NCI-H510A treated with DMSO at 0.1 percent for 48 hours (cell line): ENCODE measurements around the gene POLE.

Experiments used
- DNase-seq: peaks from one replicate; lab custom pipeline; 2025; lab: John Stamatoyannopoulos, UW

The POLE gene

GRCh38 chr12:132629330-132629729 lies 57.8 kb downstream of the POLE start:
- DNase-seq, result no peak

GRCh38 chr12:132625731-132626430 lies 61.3 kb downstream of the POLE start:
- no peak for DNase-seq

GRCh38 chr12:132624910-132625630 lies 62.1 kb downstream of the POLE start:
- DNase-seq, result no peak

GRCh38 chr12:132624186-132624855 lies 62.8 kb downstream of the POLE start:
- DNase-seq, result no peak

GRCh38 chr12:132623072-132623869 lies 63.9 kb downstream of the POLE start:
- DNase-seq, result no peak

- DNase-seq, result no peak
Observed at GRCh38 chr12:132622437-132623071, 64.6 kb downstream of the POLE start.

- DNase-seq, result no peak
Observed at GRCh38 chr12:132621657-132622435, 65.3 kb downstream of the POLE start.

- DNase-seq, result no peak
Observed at GRCh38 chr12:132620899-132621656, 66.1 kb downstream of the POLE start.

GRCh38 chr12:132620113-132620898 lies 66.8 kb downstream of the POLE start:
- DNase-seq, result no peak

GRCh38 chr12:132619386-132620112 lies 67.6 kb downstream of the POLE start:
- no peak for DNase-seq

- no peak for DNase-seq
Observed at GRCh38 chr12:132619071-132619385, 68.1 kb downstream of the POLE start.

- no peak for DNase-seq
Observed at GRCh38 chr12:132618683-132619043, 68.5 kb downstream of the POLE start, which contains the start of gene P2RX2. P2RX2 (plus strand) TSS chr12:132618776; CDS start chr12:132618817, 41 bp downstream.

GRCh38 chr12:132617822-132618682 lies 69.1 kb downstream of the POLE start:
- DNase-seq, result no peak

GRCh38 chr12:132617135-132617701 lies 69.9 kb downstream of the POLE start:
- DNase-seq, result no peak

GRCh38 chr12:132615579-132616038 lies 71.5 kb downstream of the POLE start:
- DNase-seq, result no peak

GRCh38 chr12:132614861-132615578 lies 72.1 kb downstream of the POLE start:
- DNase-seq, result peak; percentile 94

GRCh38 chr12:132614029-132614428 lies 73.1 kb downstream of the POLE start:
- DNase-seq, result no peak
